GM23248 (cell line): Measurements from ENCODE around the gene AXIN1.

Experiments
- EZH2 ChIP-seq: fragments of 200-600 bp; sonication (generic); IDR thresholded peaks from 2 replicates; pipeline ENCODE4 v1.6.1; 2018; ENCODE audit warnings: antibody characterized with exemption, mild to moderate bottlenecking; ENCODE audit not compliant: insufficient read depth, poor library complexity, severe bottlenecking
- EZH2phosphoT487 ChIP-seq: fragments of 200-600 bp; sonication (generic); IDR thresholded peaks from 2 replicates; pipeline ENCODE4 v1.6.1; 2018; ENCODE audit warnings: antibody characterized with exemption, moderate library complexity, mild to moderate bottlenecking, low read depth; ENCODE audit not compliant: insufficient read depth

DNA sequence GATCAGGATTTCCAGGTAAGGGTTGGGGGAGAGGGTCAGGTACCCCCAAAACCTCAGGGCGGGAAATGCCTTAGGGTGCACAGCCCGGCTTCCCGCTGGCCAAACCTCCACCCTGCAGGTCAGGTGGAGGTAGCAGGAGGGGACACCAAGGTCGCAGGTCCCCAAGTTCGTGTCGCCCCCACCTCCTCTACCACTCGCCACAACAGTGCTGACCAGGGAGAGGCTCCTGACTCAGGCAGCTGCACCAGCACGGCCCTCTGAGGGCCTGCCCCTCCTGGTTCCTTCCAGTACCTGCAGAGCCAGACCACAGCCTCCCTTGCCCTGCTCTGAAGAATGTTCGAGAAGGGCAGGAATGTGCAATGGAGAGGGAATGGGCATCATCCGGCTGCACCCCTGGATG is 14.0 kb upstream of the AXIN1 start:
- no peak for TF ChIP-seq EZH2
- TF ChIP-seq EZH2phosphoT487, result no peak
